Liver (tissue), 9 donors: ENCODE data around the gene KCNQ1. TPM values are rescaled to one million over a fixed set of nuclear protein-coding genes. Genes with fewer than 3 reads are reported as not detected.

Source experiments
- DNase-seq: peaks from one replicate; pipeline ENCODE4 v3.0.0-alpha.2; 2017; ENCODE audit warnings: low spot score
- H3K27ac ChIP-seq, 2 donors: one replicate each; pipeline ENCODE4 v1.7.0; 2013; ENCODE audit warnings: inconsistent platforms in 2 of 2, low read length in 2 of 2, control low read depth in 1 of 2, low read depth in 1 of 2, mild to moderate bottlenecking in 1 of 2
- H3K27me3 ChIP-seq, 4 donors: one replicate each; pipeline versions ENCODE4 v1.6.1 to v1.7.0; 2013; ENCODE audit warnings: low read length in 3 of 4, inconsistent platforms in 1 of 4, mild to moderate bottlenecking in 1 of 4, moderate library complexity in 1 of 4; ENCODE audit not compliant: control insufficient read depth in 4 of 4, insufficient read depth in 4 of 4
- H3K36me3 ChIP-seq, 4 donors: one replicate each; pipeline versions ENCODE4 v1.6.1 to v1.7.0; 2013; ENCODE audit warnings: low read length in 3 of 4, mild to moderate bottlenecking in 3 of 4, low read depth in 1 of 4, moderate library complexity in 1 of 4; ENCODE audit not compliant: control insufficient read depth in 4 of 4, insufficient read depth in 3 of 4
- H3K4me1 ChIP-seq, 4 donors: one replicate each; pipeline versions ENCODE4 v1.6.1 to v1.7.0; 2013; ENCODE audit warnings: low read length in 3 of 4, mild to moderate bottlenecking in 3 of 4, moderate library complexity in 1 of 4; ENCODE audit not compliant: control insufficient read depth in 4 of 4, insufficient read depth in 4 of 4
- H3K4me3 ChIP-seq, 3 donors: one replicate each; pipeline versions ENCODE4 v1.6.1 to v1.7.0; 2013; ENCODE audit warnings: low read length in 3 of 3, control low read depth in 1 of 3, low read depth in 1 of 3, mild to moderate bottlenecking in 1 of 3
- H3K9ac ChIP-seq, 2 donors: one replicate each; pipeline ENCODE4 v1.7.0; 2013; ENCODE audit warnings: low read length in 2 of 2, mild to moderate bottlenecking in 2 of 2, moderate library complexity in 2 of 2, control low read depth in 1 of 2, low read depth in 1 of 2
- H3K9me3 ChIP-seq, 4 donors: one replicate each; pipeline versions ENCODE4 v1.6.1 to v1.7.0; 2013; ENCODE audit warnings: low read length in 3 of 4; ENCODE audit not compliant: control insufficient read depth in 4 of 4
- EGR1 ChIP-seq, 2 donors: IDR thresholded peaks; 2 replicates each; pipeline ENCODE4 v1.6.1; 2016 to 2018; ENCODE audit warnings: antibody characterized with exemption in 2 of 2, low read depth in 2 of 2
- FOXA1 ChIP-seq: IDR thresholded peaks from 2 replicates; pipeline ENCODE4 v1.6.1; 2016; ENCODE audit warnings: antibody characterized with exemption
- FOXA2 ChIP-seq: IDR thresholded peaks from 2 replicates; pipeline ENCODE4 v1.6.1; 2016; ENCODE audit warnings: antibody characterized with exemption
- GABPA ChIP-seq, 2 donors: IDR thresholded peaks in 1 of 2; conservative IDR thresholded peaks in 1 of 2; 2 replicates each; pipeline ENCODE4 v1.6.1; 2016; ENCODE audit warnings: antibody characterized with exemption in 2 of 2, mild to moderate bottlenecking in 1 of 2, moderate library complexity in 1 of 2
- HNF4A ChIP-seq, 2 donors: conservative IDR thresholded peaks; 2 replicates each; pipeline ENCODE4 v1.6.1; 2016; ENCODE audit warnings: antibody characterized with exemption in 2 of 2, mild to moderate bottlenecking in 2 of 2
- HNF4G ChIP-seq: IDR thresholded peaks from 2 replicates; pipeline ENCODE4 v1.6.1; 2016; ENCODE audit warnings: antibody characterized with exemption
- JUND ChIP-seq, 2 donors: IDR thresholded peaks; 2 replicates each; pipeline ENCODE4 v1.6.1; 2016; ENCODE audit warnings: antibody characterized with exemption in 2 of 2
- NR2F2 ChIP-seq: IDR thresholded peaks from 2 replicates; pipeline ENCODE4 v1.6.1; 2016; ENCODE audit warnings: antibody characterized with exemption
- RAD21 ChIP-seq, 2 donors: IDR thresholded peaks; 2 replicates each; pipeline ENCODE4 v1.6.1; 2016; ENCODE audit warnings: antibody characterized with exemption in 2 of 2, mild to moderate bottlenecking in 2 of 2
- RXRA ChIP-seq, 2 donors: IDR thresholded peaks; 2 replicates each; pipeline ENCODE4 v1.6.1; 2017 to 2018; ENCODE audit warnings: antibody characterized with exemption in 2 of 2, mild to moderate bottlenecking in 1 of 2
- SP1 ChIP-seq: IDR thresholded peaks from 2 replicates; pipeline ENCODE4 v1.6.1; 2018; ENCODE audit warnings: antibody characterized with exemption, mild to moderate bottlenecking
- TAF1 ChIP-seq: conservative IDR thresholded peaks from 2 replicates; pipeline ENCODE4 v1.6.1; 2016; ENCODE audit warnings: antibody characterized with exemption, mild to moderate bottlenecking
- YY1 ChIP-seq: IDR thresholded peaks from 2 replicates; pipeline ENCODE4 v1.6.1; 2016; ENCODE audit warnings: antibody characterized with exemption, mild to moderate bottlenecking
- polyA plus RNA-seq, 2 donors: library from polyadenylated mRNA; stranded (reverse) in 1 of 2; unstranded in 1 of 2; fragments of 200-250 nt in 1 of 2; fragments of >200 nt in 1 of 2; fragmentation: Nextera tagmentation in 1 of 2; extraction: Ambion mirVana in 1 of 2; gene quantifications; one replicate each; pipeline versions ENCODE4 v1.2.1 to v1.2.3, GENCODE V29; 2013 to 2015
- total RNA-seq, 2 donors: library from RNA; depleted of rRNA; stranded (reverse); fragments of >200 nt; gene quantifications; one replicate each; pipeline ENCODE4 v1.2.3, GENCODE V29; 2014
- TF ChIP-seq, protein P1 (sequence below): IDR thresholded peaks from 2 replicates; pipeline ENCODE4 v1.6.1; 2016; ENCODE audit warnings: antibody characterized with exemption, mild to moderate bottlenecking
- TF ChIP-seq, protein P2 (sequence below): IDR thresholded peaks from 2 replicates; pipeline ENCODE4 v1.6.1; 2016; ENCODE audit warnings: antibody characterized with exemption
- TF ChIP-seq, protein P3 (sequence below): IDR thresholded peaks from 2 replicates; pipeline ENCODE4 v1.6.1; 2016; ENCODE audit warnings: antibody characterized with exemption
- TF ChIP-seq, protein P4 (sequence below): fragments of 150-350 bp; IDR thresholded peaks from 2 replicates; pipeline ENCODE4 v1.5.1; 2017; ENCODE audit warnings: improper control_type of control experiment, low read depth, low read length; ENCODE audit not compliant: missing input control
- TF ChIP-seq, protein P5 (sequence below): IDR thresholded peaks from 2 replicates; pipeline ENCODE4 v1.6.1; 2016; ENCODE audit warnings: antibody characterized with exemption
- donor health status: healthy.
- donor health status: healthy.
- donor health status: healthy.
- donor health status: healthy.
- donor health status: healthy.

KCNQ1 gene
- total and polyA plus RNA-seq, 4 donors, result 0.31 to 2.2 (median 1.5) TPM

DNA sequence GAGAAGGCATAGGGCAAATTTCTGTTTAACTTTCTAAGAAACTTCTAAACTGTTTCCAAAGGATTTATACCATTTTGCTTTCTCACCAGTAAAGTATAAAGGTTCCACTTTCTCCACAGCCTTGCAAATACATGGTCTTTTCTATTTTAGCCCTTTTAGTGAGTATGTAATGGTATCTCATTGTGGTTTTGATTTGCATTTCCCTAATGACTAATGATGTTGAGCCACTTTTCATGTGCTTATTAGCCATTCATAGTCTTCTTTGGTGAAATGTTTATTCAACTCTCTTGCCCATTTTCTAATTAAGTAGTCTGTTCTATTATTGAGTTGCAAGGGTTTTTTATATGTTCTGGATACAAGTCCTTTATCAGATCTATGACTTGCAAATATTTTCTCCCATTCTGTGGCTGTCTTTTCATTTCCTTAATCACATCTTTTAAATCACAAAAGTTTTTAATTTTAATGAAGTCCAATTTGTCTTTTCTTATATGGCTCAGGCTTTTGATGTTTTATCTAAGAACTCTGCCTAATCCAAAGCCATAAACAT lies 338.8 kb downstream of the KCNQ1 start:
- no peaks in the 10 kb centered on the region for H3K27me3 ChIP-seq
- no peaks in the 10 kb centered on the region for H3K36me3 ChIP-seq
- DNase-seq, result no peak
- no peaks in the 10 kb centered on the region for H3K9me3 ChIP-seq
- no peak overlapping the region for H3K9ac ChIP-seq
- TF ChIP-seq EGR1 (IDR thresholded peaks at IDR 0.05; ENCODE audit: low read depth in 2 of 2) (no peak), HNF4A (conservative IDR thresholded peaks at IDR 0.05) (no peak), YY1 (no peak), HNF4G (no peak), TAF1 (no peak), JUND (IDR thresholded peaks at IDR 0.05) (no peak), SP1 (no peak), FOXA1 (no peak), RXRA (IDR thresholded peaks at IDR 0.05) (no peak), NR2F2 (no peak), RAD21 (IDR thresholded peaks at IDR 0.05) (no peak), FOXA2 (no peak), GABPA (IDR thresholded peaks at IDR 0.05 in 1 of 2, conservative IDR thresholded peaks at IDR 0.05 in 1 of 2) (no peak)
- TF ChIP-seq, protein P1, sequence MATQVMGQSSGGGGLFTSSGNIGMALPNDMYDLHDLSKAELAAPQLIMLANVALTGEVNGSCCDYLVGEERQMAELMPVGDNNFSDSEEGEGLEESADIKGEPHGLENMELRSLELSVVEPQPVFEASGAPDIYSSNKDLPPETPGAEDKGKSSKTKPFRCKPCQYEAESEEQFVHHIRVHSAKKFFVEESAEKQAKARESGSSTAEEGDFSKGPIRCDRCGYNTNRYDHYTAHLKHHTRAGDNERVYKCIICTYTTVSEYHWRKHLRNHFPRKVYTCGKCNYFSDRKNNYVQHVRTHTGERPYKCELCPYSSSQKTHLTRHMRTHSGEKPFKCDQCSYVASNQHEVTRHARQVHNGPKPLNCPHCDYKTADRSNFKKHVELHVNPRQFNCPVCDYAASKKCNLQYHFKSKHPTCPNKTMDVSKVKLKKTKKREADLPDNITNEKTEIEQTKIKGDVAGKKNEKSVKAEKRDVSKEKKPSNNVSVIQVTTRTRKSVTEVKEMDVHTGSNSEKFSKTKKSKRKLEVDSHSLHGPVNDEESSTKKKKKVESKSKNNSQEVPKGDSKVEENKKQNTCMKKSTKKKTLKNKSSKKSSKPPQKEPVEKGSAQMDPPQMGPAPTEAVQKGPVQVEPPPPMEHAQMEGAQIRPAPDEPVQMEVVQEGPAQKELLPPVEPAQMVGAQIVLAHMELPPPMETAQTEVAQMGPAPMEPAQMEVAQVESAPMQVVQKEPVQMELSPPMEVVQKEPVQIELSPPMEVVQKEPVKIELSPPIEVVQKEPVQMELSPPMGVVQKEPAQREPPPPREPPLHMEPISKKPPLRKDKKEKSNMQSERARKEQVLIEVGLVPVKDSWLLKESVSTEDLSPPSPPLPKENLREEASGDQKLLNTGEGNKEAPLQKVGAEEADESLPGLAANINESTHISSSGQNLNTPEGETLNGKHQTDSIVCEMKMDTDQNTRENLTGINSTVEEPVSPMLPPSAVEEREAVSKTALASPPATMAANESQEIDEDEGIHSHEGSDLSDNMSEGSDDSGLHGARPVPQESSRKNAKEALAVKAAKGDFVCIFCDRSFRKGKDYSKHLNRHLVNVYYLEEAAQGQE, result no peak
- TF ChIP-seq, protein P2, sequence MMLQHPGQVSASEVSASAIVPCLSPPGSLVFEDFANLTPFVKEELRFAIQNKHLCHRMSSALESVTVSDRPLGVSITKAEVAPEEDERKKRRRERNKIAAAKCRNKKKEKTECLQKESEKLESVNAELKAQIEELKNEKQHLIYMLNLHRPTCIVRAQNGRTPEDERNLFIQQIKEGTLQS, result no peak
- TF ChIP-seq, protein P3, sequence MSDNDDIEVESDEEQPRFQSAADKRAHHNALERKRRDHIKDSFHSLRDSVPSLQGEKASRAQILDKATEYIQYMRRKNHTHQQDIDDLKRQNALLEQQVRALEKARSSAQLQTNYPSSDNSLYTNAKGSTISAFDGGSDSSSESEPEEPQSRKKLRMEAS, result no peak
- TF ChIP-seq, protein P4, sequence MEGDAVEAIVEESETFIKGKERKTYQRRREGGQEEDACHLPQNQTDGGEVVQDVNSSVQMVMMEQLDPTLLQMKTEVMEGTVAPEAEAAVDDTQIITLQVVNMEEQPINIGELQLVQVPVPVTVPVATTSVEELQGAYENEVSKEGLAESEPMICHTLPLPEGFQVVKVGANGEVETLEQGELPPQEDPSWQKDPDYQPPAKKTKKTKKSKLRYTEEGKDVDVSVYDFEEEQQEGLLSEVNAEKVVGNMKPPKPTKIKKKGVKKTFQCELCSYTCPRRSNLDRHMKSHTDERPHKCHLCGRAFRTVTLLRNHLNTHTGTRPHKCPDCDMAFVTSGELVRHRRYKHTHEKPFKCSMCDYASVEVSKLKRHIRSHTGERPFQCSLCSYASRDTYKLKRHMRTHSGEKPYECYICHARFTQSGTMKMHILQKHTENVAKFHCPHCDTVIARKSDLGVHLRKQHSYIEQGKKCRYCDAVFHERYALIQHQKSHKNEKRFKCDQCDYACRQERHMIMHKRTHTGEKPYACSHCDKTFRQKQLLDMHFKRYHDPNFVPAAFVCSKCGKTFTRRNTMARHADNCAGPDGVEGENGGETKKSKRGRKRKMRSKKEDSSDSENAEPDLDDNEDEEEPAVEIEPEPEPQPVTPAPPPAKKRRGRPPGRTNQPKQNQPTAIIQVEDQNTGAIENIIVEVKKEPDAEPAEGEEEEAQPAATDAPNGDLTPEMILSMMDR, result no peak
- TF ChIP-seq, protein P5, sequence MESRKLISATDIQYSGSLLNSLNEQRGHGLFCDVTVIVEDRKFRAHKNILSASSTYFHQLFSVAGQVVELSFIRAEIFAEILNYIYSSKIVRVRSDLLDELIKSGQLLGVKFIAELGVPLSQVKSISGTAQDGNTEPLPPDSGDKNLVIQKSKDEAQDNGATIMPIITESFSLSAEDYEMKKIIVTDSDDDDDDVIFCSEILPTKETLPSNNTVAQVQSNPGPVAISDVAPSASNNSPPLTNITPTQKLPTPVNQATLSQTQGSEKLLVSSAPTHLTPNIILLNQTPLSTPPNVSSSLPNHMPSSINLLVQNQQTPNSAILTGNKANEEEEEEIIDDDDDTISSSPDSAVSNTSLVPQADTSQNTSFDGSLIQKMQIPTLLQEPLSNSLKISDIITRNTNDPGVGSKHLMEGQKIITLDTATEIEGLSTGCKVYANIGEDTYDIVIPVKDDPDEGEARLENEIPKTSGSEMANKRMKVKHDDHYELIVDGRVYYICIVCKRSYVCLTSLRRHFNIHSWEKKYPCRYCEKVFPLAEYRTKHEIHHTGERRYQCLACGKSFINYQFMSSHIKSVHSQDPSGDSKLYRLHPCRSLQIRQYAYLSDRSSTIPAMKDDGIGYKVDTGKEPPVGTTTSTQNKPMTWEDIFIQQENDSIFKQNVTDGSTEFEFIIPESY, result no peak
- no peak overlapping the region for H3K4me3 ChIP-seq
- H3K27ac ChIP-seq, result no peak overlapping the region
- peaks cover 3 to 15% (median 10%) of the 10 kb centered on the region in 4 donors for H3K4me1 ChIP-seq
